CD4-positive, alpha-beta T cell (primary cell): ENCODE results near the gene UNC13D. TPM values are rescaled to one million over a fixed set of nuclear protein-coding genes. Genes with fewer than 3 reads are reported as not detected.

ENCODE experiments used
- ATAC-seq: fragments of 200-7000 bp; cut with Tn5 transposase; one replicate; pipeline ENCODE4 v1.10.0; 2022; ENCODE audit warnings: mild to moderate bottlenecking; ENCODE audit not compliant: poor library complexity
- CTCF ChIA-PET: fragments of 350-600 bp; sonication (Branson Sonifier 250); formaldehyde crosslinking; loops from one replicate; lab custom pipeline; 2021; ENCODE audit warnings: antibody characterized with exemption, inconsistent platforms; lab: Charles Lee
- POLR2A ChIA-PET: fragments of 350-600 bp; sonication (Branson Sonifier 250); formaldehyde crosslinking; loops from one replicate; lab custom pipeline; 2021; ENCODE audit warnings: antibody characterized with exemption, inconsistent platforms; lab: Charles Lee
- DNase-seq, 14 experiments: peaks; one replicate each; pipeline ENCODE4 v3.0.0-alpha.2; 2013 to 2020; ENCODE audit warnings: mixed read lengths in 2 of 14
- H3K27ac ChIP-seq, 2 donors: one replicate each; pipeline versions ENCODE4 v1.5.1 to v1.7.0; 2013; ENCODE audit warnings: low read length in 2 of 2, low read depth in 1 of 2, mild to moderate bottlenecking in 1 of 2
- H3K27me3 ChIP-seq, 2 experiments: 1 replicate in 1 of 2; 2 replicates in 1 of 2; pipeline versions ENCODE4 v1.6.1 to v1.7.0; 2013; ENCODE audit warnings: low read length in 2 of 2, control low read depth in 1 of 2, mild to moderate bottlenecking in 1 of 2, moderate library complexity in 1 of 2; ENCODE audit not compliant: insufficient read depth in 2 of 2, control insufficient read depth in 1 of 2
- H3K36me3 ChIP-seq: one replicate; pipeline ENCODE4 v1.6.1; 2013; ENCODE audit warnings: low read length, control low read depth; ENCODE audit not compliant: insufficient read depth
- H3K4me1 ChIP-seq: one replicate; pipeline ENCODE4 v1.6.1; 2013; ENCODE audit warnings: low read length, control low read depth; ENCODE audit not compliant: insufficient read depth
- H3K4me3 ChIP-seq: one replicate; pipeline ENCODE4 v1.5.1; 2013; ENCODE audit warnings: mild to moderate bottlenecking, low read length, moderate library complexity
- H3K9me3 ChIP-seq, 2 experiments: 1 replicate in 1 of 2; 2 replicates in 1 of 2; pipeline versions ENCODE4 v1.6.1 to v1.7.0; 2013; ENCODE audit warnings: low read length in 2 of 2, mild to moderate bottlenecking in 2 of 2, control low read depth in 1 of 2, moderate library complexity in 1 of 2; ENCODE audit not compliant: control insufficient read depth in 1 of 2, insufficient read depth in 1 of 2
- H3K27ac Mint-ChIP-seq: one replicate; pipeline ENCODE4 v1.8.0; 2020; ENCODE audit warnings: mixed read lengths
- H3K27me3 Mint-ChIP-seq: one replicate; pipeline ENCODE4 v1.8.0; 2021; ENCODE audit warnings: mixed read lengths
- H3K36me3 Mint-ChIP-seq: one replicate; pipeline ENCODE4 v1.8.0; 2021; ENCODE audit warnings: low read depth, mixed read lengths
- H3K4me1 Mint-ChIP-seq: one replicate; pipeline ENCODE4 v1.8.0; 2021; ENCODE audit warnings: low read depth, mixed read lengths
- H3K4me3 Mint-ChIP-seq: one replicate; pipeline ENCODE4 v1.8.0; 2020; ENCODE audit warnings: mild to moderate bottlenecking, mixed read lengths
- H3K9me3 Mint-ChIP-seq: one replicate; pipeline ENCODE4 v1.8.0; 2020; ENCODE audit warnings: mixed read lengths
- intact Hi-C, 2 experiments: fragments of 100-400 bp; cut with DNase I in 1 of 2; cut with micrococcal nuclease in 1 of 2; formaldehyde crosslinking; loops; one replicate each; pipeline versions ENCODE4 v1.15.1 to v1.9.0; 2023 to 2025; cut with DNase I, micrococcal nuclease
- total RNA-seq, 174 experiments: library from RNA in 2 of 174; stranded (reverse) in 2 of 174; gene quantifications; one replicate each; pipeline ENCODE4 v1.2.3 and lab custom pipeline; 2021 to 2026
- TF ChIP-seq, protein P1 (sequence below): fragments of 200-600 bp; IDR thresholded peaks from one replicate; pipeline ENCODE4 v1.8.0; 2022; ENCODE audit warnings: antibody characterized with exemption, mild to moderate bottlenecking

UNC13D gene
- total RNA-seq, 2 experiments from 2014 or later: 110 to 112 TPM

DNA sequence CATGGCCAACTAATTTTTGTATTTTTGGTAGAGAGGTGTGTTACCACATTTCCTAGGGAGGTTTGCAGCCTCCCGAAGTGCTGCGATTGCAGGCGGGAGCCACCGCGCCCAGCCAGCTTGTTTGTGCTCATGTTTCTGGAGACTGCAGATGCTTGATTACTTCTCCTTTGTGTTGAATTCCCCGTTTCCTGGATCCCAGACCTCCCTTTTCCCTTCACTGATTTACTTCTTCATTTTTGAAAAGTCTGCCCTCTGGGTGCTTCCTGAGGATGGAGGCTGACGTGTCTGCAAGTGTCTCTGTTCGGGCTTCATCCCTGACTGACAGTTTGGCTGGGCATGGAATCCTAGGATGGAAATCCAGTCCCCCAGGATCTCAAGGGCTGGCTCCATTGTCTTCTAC lies 41.2 kb upstream of the UNC13D start:
- Mint-ChIP-seq H3K4me1 (peaks cover 8% of the 10 kb centered on the region), H3K27ac (no peak overlapping the region), H3K9me3 (no peaks in the 10 kb centered on the region), H3K36me3 (peaks cover 6% of the 10 kb centered on the region), H3K27me3 (no peaks in the 10 kb centered on the region), H3K4me3 (no peak overlapping the region)
- Histone ChIP-seq H3K4me3 (no peak overlapping the region), H3K27me3 (no peaks in the 10 kb centered on the region), H3K9me3 (no peaks in the 10 kb centered on the region), H3K27ac (no peak overlapping the region), H3K36me3 (no peaks in the 10 kb centered on the region), H3K4me1 (peaks cover 14% of the 10 kb centered on the region)
- TF ChIP-seq, protein P1, sequence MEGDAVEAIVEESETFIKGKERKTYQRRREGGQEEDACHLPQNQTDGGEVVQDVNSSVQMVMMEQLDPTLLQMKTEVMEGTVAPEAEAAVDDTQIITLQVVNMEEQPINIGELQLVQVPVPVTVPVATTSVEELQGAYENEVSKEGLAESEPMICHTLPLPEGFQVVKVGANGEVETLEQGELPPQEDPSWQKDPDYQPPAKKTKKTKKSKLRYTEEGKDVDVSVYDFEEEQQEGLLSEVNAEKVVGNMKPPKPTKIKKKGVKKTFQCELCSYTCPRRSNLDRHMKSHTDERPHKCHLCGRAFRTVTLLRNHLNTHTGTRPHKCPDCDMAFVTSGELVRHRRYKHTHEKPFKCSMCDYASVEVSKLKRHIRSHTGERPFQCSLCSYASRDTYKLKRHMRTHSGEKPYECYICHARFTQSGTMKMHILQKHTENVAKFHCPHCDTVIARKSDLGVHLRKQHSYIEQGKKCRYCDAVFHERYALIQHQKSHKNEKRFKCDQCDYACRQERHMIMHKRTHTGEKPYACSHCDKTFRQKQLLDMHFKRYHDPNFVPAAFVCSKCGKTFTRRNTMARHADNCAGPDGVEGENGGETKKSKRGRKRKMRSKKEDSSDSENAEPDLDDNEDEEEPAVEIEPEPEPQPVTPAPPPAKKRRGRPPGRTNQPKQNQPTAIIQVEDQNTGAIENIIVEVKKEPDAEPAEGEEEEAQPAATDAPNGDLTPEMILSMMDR: no peak
- no peak for ATAC-seq
- no peak for DNase-seq
- POLR2A ChIA-PET: no interaction called here
- intact Hi-C loops: no loop called here
- CTCF ChIA-PET: no interaction called here

DNA sequence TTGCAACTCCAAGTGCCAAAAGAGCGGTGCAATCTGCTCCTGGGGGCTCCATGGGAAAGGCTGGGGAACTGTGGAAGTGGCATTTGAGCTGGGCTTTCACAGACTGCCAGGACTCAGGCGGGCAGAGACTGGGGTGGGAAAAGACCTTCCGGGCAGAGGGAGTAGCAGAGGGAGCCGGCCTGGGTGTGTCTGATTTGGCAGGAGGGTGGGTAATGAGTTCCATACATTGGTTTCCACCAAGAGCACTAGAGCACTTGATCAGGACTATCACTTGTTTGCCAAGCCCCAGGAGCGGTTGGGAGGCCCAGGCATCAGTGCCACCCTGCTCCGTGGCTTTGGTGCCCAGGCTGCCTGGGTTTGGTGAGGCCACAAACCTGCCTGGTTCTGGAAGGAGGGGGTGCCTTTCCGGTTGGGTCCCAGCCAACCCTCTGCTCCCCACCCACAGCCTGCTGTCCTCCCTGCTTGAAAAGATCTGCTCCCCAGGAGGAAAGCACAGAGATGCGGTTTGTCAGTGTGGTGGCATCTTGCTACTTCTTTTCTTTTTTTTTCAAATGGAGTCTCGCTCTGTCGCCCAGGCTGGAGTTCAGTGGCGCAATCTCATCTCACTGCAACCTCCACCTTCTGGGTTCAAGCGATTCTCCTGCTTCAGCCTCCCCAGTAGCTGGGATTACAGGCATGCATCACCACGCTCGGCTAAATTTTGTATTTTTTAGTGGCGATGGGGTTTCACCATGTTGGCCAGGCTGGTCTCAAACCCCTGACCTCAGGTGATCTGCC lies 37.7 kb upstream of the UNC13D start:
- H3K27me3 ChIP-seq: no peaks in the 10 kb centered on the region
- Mint-ChIP-seq H3K27me3 (no peaks in the 10 kb centered on the region), H3K4me3 (peak overlapping the region; percentile 40), H3K27ac (no peak overlapping the region), H3K9me3 (no peaks in the 10 kb centered on the region), H3K36me3 (no peaks in the 10 kb centered on the region), H3K4me1 (peaks cover 24% of the 10 kb centered on the region)
- ChIA-PET CTCF (interaction anchor here (1.4 kb wide), 1 partner anchor 15 kb away, joined by 3 read pairs; the partner anchor contains the start of gene TRIM65), POLR2A (interaction anchor here (1.3 to 2.6 kb wide), 2 partner anchors 9 to 14 kb away, joined by 3 to 10 read pairs; partner anchors contain the start of gene TRIM65)
- TF ChIP-seq, protein P1: no peak
- intact Hi-C loops: no loop called here
- H3K4me1 ChIP-seq: peaks cover 31% of the 10 kb centered on the region
- DNase-seq: peak in 3 of 14 experiments; percentile 37 to 63 (median 42)
- H3K4me3 ChIP-seq: no peak overlapping the region
- no peaks in the 10 kb centered on the region for H3K36me3 ChIP-seq
- H3K27ac ChIP-seq: no peak overlapping the region
- ATAC-seq: no peak
- H3K9me3 ChIP-seq: no peaks in the 10 kb centered on the region

DNA sequence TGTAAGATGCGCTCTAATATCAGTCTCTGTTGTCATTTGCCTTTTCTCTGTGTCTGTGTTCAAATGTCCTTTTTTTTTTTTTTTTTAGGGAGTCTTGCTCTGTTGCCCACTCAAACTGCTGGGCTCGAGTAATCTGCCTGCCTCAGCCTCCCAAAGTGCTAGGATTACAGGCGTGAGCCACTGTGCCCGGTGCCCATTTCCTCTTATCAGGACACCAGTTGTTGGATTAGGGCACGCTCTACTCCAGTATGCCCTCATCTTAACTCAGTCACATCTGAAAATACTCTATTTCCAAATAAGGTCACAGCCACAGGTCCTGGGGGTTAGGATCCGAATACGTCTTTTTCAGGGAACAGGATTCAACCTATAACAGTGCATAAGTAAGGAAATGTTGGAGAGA lies 36.1 kb upstream of the UNC13D start:
- H3K27me3 Mint-ChIP-seq: no peaks in the 10 kb centered on the region
- no peak for DNase-seq
- TF ChIP-seq, protein P1: no peak
- Histone ChIP-seq H3K9me3 (no peaks in the 10 kb centered on the region), H3K4me3 (no peak overlapping the region), H3K27me3 (no peaks in the 10 kb centered on the region), H3K4me1 (peaks cover 47% of the 10 kb centered on the region), H3K36me3 (no peaks in the 10 kb centered on the region), H3K27ac (no peak overlapping the region)
- H3K27ac Mint-ChIP-seq: no peak overlapping the region
- ChIA-PET CTCF (interaction anchor here (3.5 to 4.8 kb wide), 2 partner anchors 16 to 19 kb away, joined by 20 to 50 read pairs; partner anchors contain the start of gene TRIM65), POLR2A (interaction anchor here (1.3 to 10.9 kb wide), 3 partner anchors 8 to 25 kb away, joined by 3 to 230 read pairs (median 49); partner anchors contain the start of genes TRIM65 and WBP2)
- no peak for ATAC-seq
- peak overlapping the region; percentile 62 for H3K4me3 Mint-ChIP-seq
- peaks cover 5% of the 10 kb centered on the region for H3K36me3 Mint-ChIP-seq
- peaks cover 40% of the 10 kb centered on the region for H3K4me1 Mint-ChIP-seq
- H3K9me3 Mint-ChIP-seq: no peaks in the 10 kb centered on the region
- intact Hi-C loops: no loop called here
